ENCODE results near the gene KSR2. TPM values are rescaled to one million over a fixed set of nuclear protein-coding genes. Genes with fewer than 3 reads are reported as not detected.

KSR2 gene
- total and polyA plus RNA-seq, 2 experiments from 2014 or later = under 0.01 to 0.02 TPM

DNA sequence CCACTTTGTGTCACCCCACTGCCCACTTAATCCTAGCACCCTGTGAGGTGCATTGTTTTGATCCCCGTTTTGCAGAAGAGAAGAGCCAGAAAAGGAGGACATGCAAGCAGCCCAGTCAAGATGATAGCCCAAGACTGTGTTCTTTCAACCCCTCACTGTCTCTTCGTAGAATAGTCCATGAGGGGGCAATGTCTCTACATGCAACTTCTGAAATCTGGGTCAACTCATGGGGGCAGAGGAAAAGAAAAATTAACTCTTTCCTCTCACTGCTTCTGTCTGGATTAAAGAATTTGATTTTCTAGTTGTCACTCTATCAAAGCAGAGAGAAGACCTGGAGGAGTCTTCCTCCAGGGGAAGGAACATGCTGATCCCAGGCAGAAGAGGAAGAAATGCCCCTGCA, 377.8 kb downstream of the KSR2 start:
- H3K4me1 ChIP-seq (ENCODE audit: low read depth) = no peaks in the 10 kb centered on the region
- H3K36me3 ChIP-seq = no peaks in the 10 kb centered on the region
- no peaks in the 10 kb centered on the region for H3K9me3 ChIP-seq (ENCODE audit: low read depth)
- no peak for DNase-seq (ENCODE audit: low read depth in 1 of 2, low spot score in 1 of 2)
- H3K4me3 ChIP-seq = no peak overlapping the region
- H3K27me3 ChIP-seq = no peaks in the 10 kb centered on the region
- no peak overlapping the region for H3K27ac ChIP-seq
- TF ChIP-seq, protein P1, sequence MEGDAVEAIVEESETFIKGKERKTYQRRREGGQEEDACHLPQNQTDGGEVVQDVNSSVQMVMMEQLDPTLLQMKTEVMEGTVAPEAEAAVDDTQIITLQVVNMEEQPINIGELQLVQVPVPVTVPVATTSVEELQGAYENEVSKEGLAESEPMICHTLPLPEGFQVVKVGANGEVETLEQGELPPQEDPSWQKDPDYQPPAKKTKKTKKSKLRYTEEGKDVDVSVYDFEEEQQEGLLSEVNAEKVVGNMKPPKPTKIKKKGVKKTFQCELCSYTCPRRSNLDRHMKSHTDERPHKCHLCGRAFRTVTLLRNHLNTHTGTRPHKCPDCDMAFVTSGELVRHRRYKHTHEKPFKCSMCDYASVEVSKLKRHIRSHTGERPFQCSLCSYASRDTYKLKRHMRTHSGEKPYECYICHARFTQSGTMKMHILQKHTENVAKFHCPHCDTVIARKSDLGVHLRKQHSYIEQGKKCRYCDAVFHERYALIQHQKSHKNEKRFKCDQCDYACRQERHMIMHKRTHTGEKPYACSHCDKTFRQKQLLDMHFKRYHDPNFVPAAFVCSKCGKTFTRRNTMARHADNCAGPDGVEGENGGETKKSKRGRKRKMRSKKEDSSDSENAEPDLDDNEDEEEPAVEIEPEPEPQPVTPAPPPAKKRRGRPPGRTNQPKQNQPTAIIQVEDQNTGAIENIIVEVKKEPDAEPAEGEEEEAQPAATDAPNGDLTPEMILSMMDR (IDR thresholded peaks at IDR 0.05; ENCODE audit: low read depth, low read length) = no peak

- no peaks in the 10 kb centered on the region for H3K27me3 ChIP-seq
- no peaks in the 10 kb centered on the region for H3K36me3 ChIP-seq
- H3K9me3 ChIP-seq (ENCODE audit: low read depth) = no peaks in the 10 kb centered on the region
- TF ChIP-seq, protein P1 (IDR thresholded peaks at IDR 0.05; ENCODE audit: low read depth, low read length) = no peak
- DNase-seq (ENCODE audit: low read depth in 1 of 2, low spot score in 1 of 2) = no peak
- H3K4me1 ChIP-seq (ENCODE audit: low read depth) = no peaks in the 10 kb centered on the region
- H3K27ac ChIP-seq = no peak overlapping the region
- H3K4me3 ChIP-seq = no peak overlapping the region
These were observed 378.4 kb downstream of the KSR2 start for GRCh38 chr12:117590386-117590785.

- TF ChIP-seq, protein P1 (IDR thresholded peaks at IDR 0.05; ENCODE audit: low read depth, low read length) = no peak
These were observed 379.8 kb downstream of the KSR2 start for GRCh38 chr12:117589021-117589420.

DNA sequence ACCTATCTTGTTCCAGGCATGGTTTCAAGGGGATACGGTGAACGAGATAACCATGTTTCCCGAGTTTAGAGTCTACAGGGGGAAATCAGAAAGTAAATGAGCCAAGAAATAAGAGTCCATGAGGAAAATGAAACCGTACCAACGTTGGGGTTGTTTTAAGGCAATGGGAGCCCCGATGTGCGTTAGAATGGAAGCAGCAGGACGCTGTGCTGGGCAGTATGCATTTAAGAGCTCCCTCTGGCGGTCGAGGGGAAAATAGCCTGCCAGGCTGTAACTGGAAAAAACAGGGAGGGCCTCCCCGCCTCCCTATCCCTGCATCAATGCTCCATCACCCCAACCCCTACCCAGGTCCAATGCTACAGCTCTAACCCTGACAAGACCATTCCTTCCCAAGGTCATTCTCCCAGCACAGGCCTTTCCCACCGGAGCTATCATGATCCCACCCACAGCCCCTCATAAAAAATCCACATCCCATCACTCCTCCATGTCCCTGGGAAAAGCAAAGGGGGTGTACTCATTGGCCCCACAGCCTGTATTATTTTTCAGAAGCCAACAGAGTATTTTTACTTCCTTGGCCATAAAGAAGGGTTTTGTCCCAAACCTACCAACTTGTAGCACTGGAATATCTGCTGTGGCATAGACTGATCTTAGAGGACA, 381.0 kb downstream of the KSR2 start:
- H3K27ac ChIP-seq = no peak overlapping the region

More at GRCh38 chr12:117589021-117589420, 379.8 kb downstream of the KSR2 start:
- no peak for DNase-seq (ENCODE audit: low read depth in 1 of 2, low spot score in 1 of 2)
- no peaks in the 10 kb centered on the region for H3K9me3 ChIP-seq (ENCODE audit: low read depth)
- no peaks in the 10 kb centered on the region for H3K36me3 ChIP-seq
- H3K4me3 ChIP-seq = no peak overlapping the region
- no peaks in the 10 kb centered on the region for H3K4me1 ChIP-seq (ENCODE audit: low read depth)
- no peak overlapping the region for H3K27ac ChIP-seq
- H3K27me3 ChIP-seq = no peaks in the 10 kb centered on the region

DNA sequence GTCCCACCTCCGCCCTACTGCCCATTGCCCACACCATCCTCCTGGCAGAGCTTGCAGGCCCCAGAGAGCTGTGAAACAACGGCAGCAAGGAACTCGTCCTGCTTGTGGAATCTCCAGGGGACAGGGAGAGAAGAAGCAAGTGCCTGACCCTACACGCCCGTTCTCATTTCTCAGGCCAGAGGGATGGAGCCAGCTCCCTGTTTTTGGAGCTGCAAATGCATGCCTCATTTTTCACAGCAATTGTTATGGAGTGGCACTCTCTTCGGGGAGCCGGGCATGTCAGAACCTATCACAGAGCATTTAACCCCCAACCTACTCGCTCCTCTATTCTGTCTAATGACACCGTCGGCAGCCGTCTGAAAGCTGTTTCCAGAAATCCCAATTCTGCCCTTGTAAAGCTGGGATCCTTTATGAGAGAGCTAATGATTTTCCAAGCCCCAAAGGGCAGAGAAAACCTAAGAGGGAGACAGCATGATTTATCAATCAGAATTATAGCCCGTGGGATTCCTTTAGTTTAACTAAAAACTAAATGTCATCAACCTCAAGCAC, 385.0 kb downstream of the KSR2 start:
- no peak for DNase-seq (ENCODE audit: low read depth in 1 of 2, low spot score in 1 of 2)
- no peaks in the 10 kb centered on the region for H3K27me3 ChIP-seq
- no peaks in the 10 kb centered on the region for H3K9me3 ChIP-seq (ENCODE audit: low read depth)
- H3K4me3 ChIP-seq = no peak overlapping the region
- H3K4me1 ChIP-seq (ENCODE audit: low read depth) = no peaks in the 10 kb centered on the region
- no peak overlapping the region for H3K27ac ChIP-seq
- H3K36me3 ChIP-seq = no peaks in the 10 kb centered on the region
- TF ChIP-seq, protein P1 (IDR thresholded peaks at IDR 0.05; ENCODE audit: low read depth, low read length) = no peak

More for the DNA sequence above, 381.0 kb downstream of the KSR2 start:
- DNase-seq (ENCODE audit: low read depth in 1 of 2, low spot score in 1 of 2) = peak; percentile 43 to 65
- TF ChIP-seq, protein P1 (IDR thresholded peaks at IDR 0.05; ENCODE audit: low read depth, low read length) = peak; percentile 77
- Histone ChIP-seq H3K27me3 (no peaks in the 10 kb centered on the region), H3K36me3 (no peaks in the 10 kb centered on the region), H3K4me3 (no peak overlapping the region), H3K9me3 (ENCODE audit: low read depth) (no peaks in the 10 kb centered on the region), H3K4me1 (ENCODE audit: low read depth) (no peaks in the 10 kb centered on the region)
